Type B pancreatic cell (in vitro differentiated cells): ENCODE data around the gene DHX8. TPM values are rescaled to one million over a fixed set of nuclear protein-coding genes. Genes with fewer than 3 reads are reported as not detected.
A peak's percentile ranks its signal among the peaks of the same experiment; 100 is the strongest.

Source experiments
- DNase-seq: peaks from one replicate; pipeline ENCODE4 v3.0.0; 2021; ENCODE audit warnings: mixed read lengths; ENCODE audit not compliant: unreplicated experiment; ENCODE audit errors: extremely low spot score
- H3K27ac Mint-ChIP-seq: 2 replicates; pipeline ENCODE4 v1.8.0; 2021; ENCODE audit warnings: mild to moderate bottlenecking, mixed read lengths
- H3K27me3 Mint-ChIP-seq: 2 replicates; pipeline ENCODE4 v1.8.0; 2021; ENCODE audit warnings: mixed read lengths
- H3K36me3 Mint-ChIP-seq: 2 replicates; pipeline ENCODE4 v1.8.0; 2021; ENCODE audit warnings: mixed read lengths
- H3K4me1 Mint-ChIP-seq: one replicate; pipeline ENCODE4 v1.8.0; 2021; ENCODE audit warnings: mixed read lengths; ENCODE audit not compliant: unreplicated experiment
- H3K4me3 Mint-ChIP-seq: 2 replicates; pipeline ENCODE4 v1.8.0; 2021; ENCODE audit warnings: mild to moderate bottlenecking, mixed read lengths
- H3K9me3 Mint-ChIP-seq: 2 replicates; pipeline ENCODE4 v1.8.0; 2021; ENCODE audit warnings: mixed read lengths
- total RNA-seq: library from RNA; stranded (reverse); gene quantifications from 2 replicates; pipeline ENCODE4 v1.2.1, GENCODE V29; 2021; ENCODE audit warnings: low replicate concordance
- TF ChIP-seq, protein P1 (sequence below): fragments of 200-600 bp; sonication (generic); conservative IDR thresholded peaks from 2 replicates; pipeline ENCODE4 v1.5.0; 2021; ENCODE audit warnings: antibody characterized with exemption, mild to moderate bottlenecking

The DHX8 gene
- total RNA-seq, 1 donor from 2014 or later = 56.8 TPM

DNA sequence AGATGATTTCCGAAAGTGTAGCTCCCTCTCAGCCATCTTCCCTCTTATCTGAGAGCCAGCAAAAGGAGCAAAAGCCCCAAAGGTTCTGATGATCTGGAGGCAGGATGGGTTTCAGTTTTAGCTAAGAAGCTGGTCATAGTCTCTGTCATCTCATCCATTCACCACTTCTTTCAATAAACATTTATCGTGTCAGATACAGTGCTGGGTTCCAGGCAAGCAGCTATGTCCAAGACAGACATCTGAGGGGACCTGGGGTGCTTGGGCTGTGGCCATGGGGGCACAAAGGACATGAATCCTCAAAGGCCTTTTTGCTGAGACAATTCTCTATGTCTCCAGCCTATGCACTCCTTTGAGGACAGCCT lies 63.4 kb downstream of the DHX8 start:
- H3K9me3 Mint-ChIP-seq = no peaks in the 10 kb centered on the region
- DNase-seq = no peak
- TF ChIP-seq, protein P1, sequence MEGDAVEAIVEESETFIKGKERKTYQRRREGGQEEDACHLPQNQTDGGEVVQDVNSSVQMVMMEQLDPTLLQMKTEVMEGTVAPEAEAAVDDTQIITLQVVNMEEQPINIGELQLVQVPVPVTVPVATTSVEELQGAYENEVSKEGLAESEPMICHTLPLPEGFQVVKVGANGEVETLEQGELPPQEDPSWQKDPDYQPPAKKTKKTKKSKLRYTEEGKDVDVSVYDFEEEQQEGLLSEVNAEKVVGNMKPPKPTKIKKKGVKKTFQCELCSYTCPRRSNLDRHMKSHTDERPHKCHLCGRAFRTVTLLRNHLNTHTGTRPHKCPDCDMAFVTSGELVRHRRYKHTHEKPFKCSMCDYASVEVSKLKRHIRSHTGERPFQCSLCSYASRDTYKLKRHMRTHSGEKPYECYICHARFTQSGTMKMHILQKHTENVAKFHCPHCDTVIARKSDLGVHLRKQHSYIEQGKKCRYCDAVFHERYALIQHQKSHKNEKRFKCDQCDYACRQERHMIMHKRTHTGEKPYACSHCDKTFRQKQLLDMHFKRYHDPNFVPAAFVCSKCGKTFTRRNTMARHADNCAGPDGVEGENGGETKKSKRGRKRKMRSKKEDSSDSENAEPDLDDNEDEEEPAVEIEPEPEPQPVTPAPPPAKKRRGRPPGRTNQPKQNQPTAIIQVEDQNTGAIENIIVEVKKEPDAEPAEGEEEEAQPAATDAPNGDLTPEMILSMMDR = no peak
- peak overlapping the region; percentile 88 for H3K4me3 Mint-ChIP-seq
- H3K4me1 Mint-ChIP-seq = peaks cover 36% of the 10 kb centered on the region
- H3K27me3 Mint-ChIP-seq = peaks cover 64% of the 10 kb centered on the region
- H3K27ac Mint-ChIP-seq = peak overlapping the region; percentile 76
- H3K36me3 Mint-ChIP-seq = peaks cover 4% of the 10 kb centered on the region

DNA sequence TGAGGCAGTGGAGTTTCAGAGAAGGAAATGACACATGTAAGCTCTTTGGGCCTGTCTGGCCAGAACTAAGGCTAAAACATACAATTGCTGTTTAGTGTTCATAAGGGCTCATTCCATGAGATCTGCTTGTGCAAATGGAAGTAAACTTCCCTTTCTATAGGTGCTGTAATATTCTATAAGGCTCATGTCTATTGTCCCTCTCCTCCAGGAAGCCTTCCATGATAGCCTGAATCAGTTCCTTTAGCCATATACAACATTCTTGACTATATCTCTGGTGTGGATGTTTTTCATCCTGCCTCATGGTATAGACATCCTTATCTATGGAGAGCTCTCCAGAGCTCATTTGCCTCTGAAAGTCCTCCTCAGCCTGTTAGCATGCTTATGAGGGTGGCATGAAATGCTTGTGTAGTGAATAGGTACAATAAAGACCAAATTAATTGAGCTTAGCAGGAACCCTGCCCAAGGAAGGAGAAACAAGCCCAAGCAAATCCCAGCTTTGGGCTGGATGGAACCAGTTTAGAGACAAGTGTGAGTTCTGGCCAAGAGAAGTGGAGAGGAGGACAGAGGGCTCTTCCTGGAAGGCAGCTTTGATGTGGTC lies 64.0 kb downstream of the DHX8 start:
- peaks cover 60% of the 10 kb centered on the region for H3K27me3 Mint-ChIP-seq
- peak overlapping the region; percentile 88 for H3K4me3 Mint-ChIP-seq
- no peak for DNase-seq
- H3K36me3 Mint-ChIP-seq = no peaks in the 10 kb centered on the region
- peaks cover 35% of the 10 kb centered on the region for H3K4me1 Mint-ChIP-seq
- TF ChIP-seq, protein P1 = no peak
- H3K9me3 Mint-ChIP-seq = no peaks in the 10 kb centered on the region
- peak overlapping the region; percentile 76 for H3K27ac Mint-ChIP-seq

DNA sequence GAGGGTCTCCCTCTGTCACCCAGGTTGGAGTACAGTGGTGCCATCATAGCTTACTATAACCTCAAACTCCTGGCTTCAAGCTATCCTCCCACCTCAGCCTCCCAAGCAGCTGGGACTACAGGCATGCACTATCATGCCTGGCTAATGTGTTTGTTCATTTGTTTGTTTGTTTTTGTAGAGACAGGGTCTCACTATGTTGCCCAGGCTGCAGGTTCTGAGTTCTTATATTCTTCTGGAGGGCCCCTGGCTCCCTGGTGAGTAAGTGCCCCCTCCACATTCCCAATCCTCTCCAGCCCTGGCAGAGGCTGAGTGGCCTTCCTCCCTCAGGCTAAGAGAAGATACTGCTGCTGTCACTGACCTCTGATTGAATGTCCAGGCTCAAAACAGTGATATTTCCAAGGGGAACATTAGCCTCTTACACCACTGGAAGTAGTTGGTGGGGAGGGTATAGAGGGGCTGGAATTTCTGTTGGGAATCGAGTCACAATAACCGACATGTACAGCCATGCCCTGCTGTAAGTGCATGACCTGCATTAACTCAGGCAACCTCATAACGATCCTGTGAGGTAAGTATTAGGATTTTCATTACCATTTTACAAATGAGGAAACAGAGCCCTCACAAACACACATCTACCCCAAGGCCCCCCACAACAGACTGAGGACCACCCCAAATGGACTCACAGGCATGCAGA lies 65.1 kb downstream of the DHX8 start:
- Mint-ChIP-seq H3K27ac (no peak overlapping the region), H3K9me3 (no peaks in the 10 kb centered on the region), H3K27me3 (peaks cover 57% of the 10 kb centered on the region), H3K4me3 (no peak overlapping the region), H3K4me1 (peaks cover 32% of the 10 kb centered on the region), H3K36me3 (no peaks in the 10 kb centered on the region)
- TF ChIP-seq, protein P1 = no peak
- no peak for DNase-seq

DNA sequence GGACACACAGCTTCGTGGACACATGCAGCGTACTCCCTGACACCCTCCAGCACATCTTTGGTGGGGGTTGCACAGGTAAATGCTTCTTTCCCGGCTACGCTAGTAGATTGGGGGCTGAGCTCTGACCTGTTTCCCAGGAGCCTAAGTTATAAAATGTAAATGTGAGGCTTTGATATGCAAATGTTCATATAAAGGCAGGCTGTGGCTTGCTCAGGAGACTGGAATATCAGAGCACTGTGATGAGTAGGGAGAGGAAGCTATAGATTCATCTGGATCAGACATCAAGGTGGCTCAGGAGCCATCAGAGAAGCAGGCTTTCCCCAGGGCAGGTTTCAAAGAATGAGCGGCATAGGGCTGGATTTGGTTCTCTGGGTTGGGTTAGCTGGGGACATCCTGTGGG lies 65.7 kb downstream of the DHX8 start:
- DNase-seq = no peak
- Mint-ChIP-seq H3K27me3 (peaks cover 54% of the 10 kb centered on the region), H3K27ac (no peak overlapping the region), H3K4me3 (no peak overlapping the region), H3K4me1 (peaks cover 29% of the 10 kb centered on the region), H3K36me3 (no peaks in the 10 kb centered on the region), H3K9me3 (no peaks in the 10 kb centered on the region)
- TF ChIP-seq, protein P1 = no peak

DNA sequence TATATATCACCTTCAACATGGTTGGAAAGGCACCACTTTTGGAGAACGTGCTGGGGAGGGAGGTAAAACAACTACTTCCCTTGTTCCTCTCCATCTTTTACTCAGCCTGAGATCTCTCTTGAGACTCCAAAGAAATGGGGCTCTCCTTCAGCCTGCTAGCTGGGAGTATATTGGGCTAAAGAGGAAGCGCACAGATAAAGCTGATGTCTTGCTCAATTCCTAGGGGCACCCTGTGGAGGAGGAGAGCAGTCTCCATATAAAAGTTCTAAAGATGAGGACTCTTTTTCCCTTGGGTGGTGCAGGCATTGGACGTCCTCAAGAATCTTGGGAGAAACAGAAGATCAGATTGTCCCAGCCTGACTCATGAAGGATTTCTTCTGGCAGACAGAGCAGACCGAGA lies 67.0 kb downstream of the DHX8 start:
- peaks cover 47% of the 10 kb centered on the region for H3K27me3 Mint-ChIP-seq
- H3K27ac Mint-ChIP-seq = no peak overlapping the region
- H3K36me3 Mint-ChIP-seq = no peaks in the 10 kb centered on the region
- H3K4me1 Mint-ChIP-seq = peaks cover 24% of the 10 kb centered on the region
- no peak overlapping the region for H3K4me3 Mint-ChIP-seq
- H3K9me3 Mint-ChIP-seq = no peaks in the 10 kb centered on the region
- DNase-seq = no peak
- TF ChIP-seq, protein P1 = no peak
